Activated naive CD4-positive, alpha-beta T cell treated with anti-CD3 and anti-CD28 coated beads, Interleukin-2, amount 50 U/mL, for 24 hours (primary cell): ENCODE data around the gene LRP3.
"Not testable (repeated sequence)": the region's sequence is repeated elsewhere in the genome, so short reads cannot be mapped to it uniquely, and the experiment has no call there.

ENCODE experiments used
- H3K27ac Mint-ChIP-seq: one replicate; pipeline ENCODE4 v1.8.0; 2021; ENCODE audit warnings: mild to moderate bottlenecking, mixed read lengths
- H3K27me3 Mint-ChIP-seq: one replicate; pipeline ENCODE4 v1.8.0; 2021; ENCODE audit warnings: mixed read lengths
- H3K36me3 Mint-ChIP-seq: one replicate; pipeline ENCODE4 v1.8.0; 2021; ENCODE audit warnings: mixed read lengths
- H3K4me1 Mint-ChIP-seq: one replicate; pipeline ENCODE4 v1.8.0; 2021; ENCODE audit warnings: mixed read lengths
- H3K4me3 Mint-ChIP-seq: one replicate; pipeline ENCODE4 v1.8.0; 2021; ENCODE audit warnings: mild to moderate bottlenecking, mixed read lengths
- H3K9me3 Mint-ChIP-seq: one replicate; pipeline ENCODE4 v1.8.0; 2021; ENCODE audit warnings: mixed read lengths

LRP3 gene

GRCh38 chr19:33168528-33168927 lies 25.6 kb upstream of the LRP3 start:
- Mint-ChIP-seq H3K9me3 (no peaks in the 10 kb centered on the region), H3K36me3 (peaks cover 4% of the 10 kb centered on the region), H3K4me3 (no peak overlapping the region), H3K27me3 (no peaks in the 10 kb centered on the region), H3K4me1 (peaks cover 13% of the 10 kb centered on the region), H3K27ac (no peak overlapping the region)

- Mint-ChIP-seq H3K36me3 (no peaks in the 10 kb centered on the region), H3K4me1 (peaks cover 27% of the 10 kb centered on the region), H3K4me3 (no peak overlapping the region), H3K27me3 (no peaks in the 10 kb centered on the region), H3K27ac (no peak overlapping the region), H3K9me3 (no peaks in the 10 kb centered on the region)
Measured at GRCh38 chr19:33171222-33171795, 22.8 kb upstream of the LRP3 start.

- H3K9me3 Mint-ChIP-seq: no peaks in the 10 kb centered on the region
- peaks cover 30% of the 10 kb centered on the region for H3K4me1 Mint-ChIP-seq
- peaks cover 2% of the 10 kb centered on the region for H3K36me3 Mint-ChIP-seq
- no peaks in the 10 kb centered on the region for H3K27me3 Mint-ChIP-seq
- no peak overlapping the region for H3K27ac Mint-ChIP-seq
- no peak overlapping the region for H3K4me3 Mint-ChIP-seq
Measured at GRCh38 chr19:33171916-33172359, 22.2 kb upstream of the LRP3 start.

- H3K4me3 Mint-ChIP-seq: no peak overlapping the region
- H3K4me1 Mint-ChIP-seq: peaks cover 45% of the 10 kb centered on the region
- H3K27me3 Mint-ChIP-seq: no peaks in the 10 kb centered on the region
- H3K9me3 Mint-ChIP-seq: no peaks in the 10 kb centered on the region
- peaks cover 2% of the 10 kb centered on the region for H3K36me3 Mint-ChIP-seq
- no peak overlapping the region for H3K27ac Mint-ChIP-seq
Measured at GRCh38 chr19:33174186-33174585, 19.9 kb upstream of the LRP3 start.

GRCh38 chr19:33175156-33175782 lies 18.9 kb upstream of the LRP3 start:
- Mint-ChIP-seq H3K4me1 (peaks cover 48% of the 10 kb centered on the region), H3K36me3 (peaks cover 2% of the 10 kb centered on the region), H3K27ac (peak overlapping the region; percentile 100), H3K4me3 (peak overlapping the region; percentile 96), H3K9me3 (no peaks in the 10 kb centered on the region), H3K27me3 (no peaks in the 10 kb centered on the region)

GRCh38 chr19:33175886-33176669 lies 18.1 kb upstream of the LRP3 start:
- Mint-ChIP-seq H3K27ac (peak overlapping the region; percentile 100), H3K36me3 (peaks cover 2% of the 10 kb centered on the region), H3K4me3 (peak overlapping the region; percentile 96), H3K27me3 (no peaks in the 10 kb centered on the region), H3K4me1 (peaks cover 48% of the 10 kb centered on the region), H3K9me3 (no peaks in the 10 kb centered on the region)

GRCh38 chr19:33176670-33177416 lies 17.3 kb upstream of the LRP3 start:
- H3K36me3 Mint-ChIP-seq: peaks cover 2% of the 10 kb centered on the region
- H3K27me3 Mint-ChIP-seq: no peaks in the 10 kb centered on the region
- H3K9me3 Mint-ChIP-seq: no peaks in the 10 kb centered on the region
- peaks cover 45% of the 10 kb centered on the region for H3K4me1 Mint-ChIP-seq
- H3K4me3 Mint-ChIP-seq: peak overlapping the region; percentile 96
- peak overlapping the region; percentile 100 for H3K27ac Mint-ChIP-seq

GRCh38 chr19:33177417-33177979 lies 16.6 kb upstream of the LRP3 start:
- Mint-ChIP-seq H3K9me3 (no peaks in the 10 kb centered on the region), H3K36me3 (peaks cover 2% of the 10 kb centered on the region), H3K27me3 (no peaks in the 10 kb centered on the region), H3K4me3 (peak overlapping the region; percentile 96), H3K4me1 (peaks cover 38% of the 10 kb centered on the region), H3K27ac (peak overlapping the region; percentile 100)

GRCh38 chr19:33186431-33187182 lies 7.5 kb upstream of the LRP3 start:
- no peaks in the 10 kb centered on the region for H3K9me3 Mint-ChIP-seq
- no peak overlapping the region for H3K4me3 Mint-ChIP-seq
- H3K36me3 Mint-ChIP-seq: no peaks in the 10 kb centered on the region
- peaks cover 8% of the 10 kb centered on the region for H3K4me1 Mint-ChIP-seq
- no peak overlapping the region for H3K27ac Mint-ChIP-seq
- H3K27me3 Mint-ChIP-seq: no peaks in the 10 kb centered on the region

- Mint-ChIP-seq H3K27me3 (peaks cover 2% of the 10 kb centered on the region), H3K27ac (no peak overlapping the region)
Measured at GRCh38 chr19:33187183-33187540, 7.0 kb upstream of the LRP3 start.

GRCh38 chr19:33189453-33189852 lies 4.7 kb upstream of the LRP3 start:
- peak overlapping the region; percentile 46 for H3K27ac Mint-ChIP-seq
- peaks cover 15% of the 10 kb centered on the region for H3K27me3 Mint-ChIP-seq
- no peaks in the 10 kb centered on the region for H3K36me3 Mint-ChIP-seq
- H3K4me3 Mint-ChIP-seq: no peak overlapping the region
- no peaks in the 10 kb centered on the region for H3K9me3 Mint-ChIP-seq
- H3K4me1 Mint-ChIP-seq: peaks cover 8% of the 10 kb centered on the region

More at GRCh38 chr19:33187183-33187540, 7.0 kb upstream of the LRP3 start:
- Mint-ChIP-seq H3K9me3 (no peaks in the 10 kb centered on the region), H3K4me1 (peaks cover 8% of the 10 kb centered on the region), H3K4me3 (no peak overlapping the region), H3K36me3 (no peaks in the 10 kb centered on the region)

- H3K36me3 Mint-ChIP-seq, H3K27ac Mint-ChIP-seq, H3K9me3 Mint-ChIP-seq, H3K4me1 Mint-ChIP-seq, H3K4me3 Mint-ChIP-seq: not testable (repeated sequence)
- H3K27me3 Mint-ChIP-seq: peaks cover 15% of the 10 kb centered on the region
Measured at GRCh38 chr19:33191092-33191491, 3.0 kb upstream of the LRP3 start.

GRCh38 chr19:33191501-33191900 lies 2.6 kb upstream of the LRP3 start:
- Mint-ChIP-seq H3K4me1 (peaks cover 4% of the 10 kb centered on the region), H3K36me3 (no peaks in the 10 kb centered on the region), H3K27me3 (peaks cover 15% of the 10 kb centered on the region), H3K4me3 (no peak overlapping the region), H3K9me3 (no peaks in the 10 kb centered on the region), H3K27ac (no peak overlapping the region)

GRCh38 chr19:33192010-33192409 lies 2.1 kb upstream of the LRP3 start:
- Mint-ChIP-seq H3K27me3 (peaks cover 18% of the 10 kb centered on the region), H3K4me1 (peaks cover under 1% of the 10 kb centered on the region), H3K4me3 (no peak overlapping the region), H3K27ac (no peak overlapping the region), H3K9me3 (no peaks in the 10 kb centered on the region), H3K36me3 (no peaks in the 10 kb centered on the region)
